SK-N-SH (cell line): ENCODE data around the gene TWNK. TPM values are rescaled to one million over a fixed set of nuclear protein-coding genes. Genes with fewer than 3 reads are reported as not detected.

Experiments
- CTCF ChIA-PET: fragments of 300-600, 350-600 bp; formaldehyde crosslinking; extraction: SDS; loops from one replicate; lab custom pipeline; 2021; lab: Yijun Ruan, JAX
- POLR2A ChIA-PET: fragments of 350-600 bp; sonication (Branson Sonifier 250); formaldehyde crosslinking; extraction: SDS; loops from one replicate; lab custom pipeline; 2020; ENCODE audit warnings: antibody characterized with exemption, inconsistent platforms; lab: Yijun Ruan, JAX
- DNase-seq: peaks from one replicate; pipeline ENCODE4 v3.0.0; 2012
- H2AFZ ChIP-seq: fragments of 200-600 bp; sonication (generic); 2 replicates; pipeline ENCODE4 v1.8.1; 2016; ENCODE audit warnings: antibody characterized with exemption, mild to moderate bottlenecking, low read depth
- H3F3A ChIP-seq: fragments of 200-600 bp; sonication (generic); replicated peaks from 2 replicates; pipeline ENCODE3; 2016; ENCODE audit warnings: antibody characterized with exemption, mild to moderate bottlenecking; ENCODE audit not compliant: insufficient read depth
- H3K27ac ChIP-seq, 2 experiments: fragments of 200-500 bp in 1 of 2; fragments of 200-600 bp in 1 of 2; sonication (Bioruptor generic) in 1 of 2; sonication (generic), shearing (Covaris generic) in 1 of 2; 2 replicates each; pipeline versions ENCODE4 v1.5.1 to v1.6.1; 2014 to 2016; ENCODE audit warnings: low read depth in 2 of 2, inconsistent platforms in 1 of 2, low read length in 1 of 2, mild to moderate bottlenecking in 1 of 2, mixed read lengths in 1 of 2
- H3K27me3 ChIP-seq: fragments of 200-600 bp; sonication (generic), shearing (Covaris generic); 2 replicates; pipeline ENCODE4 v1.6.1; 2016; ENCODE audit warnings: mixed run types; ENCODE audit not compliant: insufficient read depth
- H3K36me3 ChIP-seq, 2 experiments: fragments of 200-500 bp in 1 of 2; fragments of 200-600 bp in 1 of 2; sonication (Bioruptor generic) in 1 of 2; sonication (generic) in 1 of 2; replicated peaks in 1 of 2; 2 replicates each; pipeline versions ENCODE3 to v1.5.1; 2014 to 2016; ENCODE audit warnings: low read length in 1 of 2, mild to moderate bottlenecking in 1 of 2; ENCODE audit not compliant: insufficient read depth in 2 of 2, control insufficient read depth in 1 of 2
- H3K4me1 ChIP-seq, 2 experiments: fragments of 200-500 bp in 1 of 2; fragments of 200-600 bp in 1 of 2; sonication (Bioruptor generic) in 1 of 2; sonication (generic), shearing (Covaris generic) in 1 of 2; 2 replicates each; pipeline versions ENCODE4 v1.5.1 to v1.6.1; 2014 to 2016; ENCODE audit warnings: low read depth in 1 of 2, low read length in 1 of 2, mixed run types in 1 of 2; ENCODE audit not compliant: insufficient read depth in 2 of 2, control insufficient read depth in 1 of 2
- H3K4me2 ChIP-seq: fragments of 200-600 bp; sonication (generic), shearing (Covaris generic); 2 replicates; pipeline ENCODE4 v1.6.1; 2017; ENCODE audit warnings: mixed run types
- H3K4me3 ChIP-seq, 2 experiments: fragments of 200-500 bp in 1 of 2; fragments of 200-600 bp in 1 of 2; sonication (Bioruptor generic) in 1 of 2; sonication (generic), shearing (Covaris generic) in 1 of 2; 2 replicates each; pipeline versions ENCODE4 v1.5.1 to v1.8.1; 2014 to 2016; ENCODE audit warnings: low read depth in 2 of 2, inconsistent platforms in 1 of 2, low read length in 1 of 2, mild to moderate bottlenecking in 1 of 2, mixed read lengths in 1 of 2, moderate library complexity in 1 of 2
- H3K79me2 ChIP-seq: fragments of 200-600 bp; sonication (generic); 2 replicates; pipeline ENCODE4 v1.8.1; 2017; ENCODE audit warnings: mild to moderate bottlenecking; ENCODE audit not compliant: insufficient read depth
- H3K9ac ChIP-seq: fragments of 200-600 bp; sonication (generic); 2 replicates; pipeline ENCODE4 v1.6.1; 2017; ENCODE audit warnings: mixed run types
- H3K9me2 ChIP-seq: fragments of 200-600 bp; sonication (generic); 2 replicates; pipeline ENCODE4 v1.6.1; 2017; ENCODE audit warnings: mixed run types
- H3K9me3 ChIP-seq: fragments of 200-600 bp; sonication (generic); 2 replicates; pipeline ENCODE4 v1.6.1; 2017; ENCODE audit warnings: mixed run types, mild to moderate bottlenecking, moderate library complexity
- H4K20me1 ChIP-seq: fragments of 200-600 bp; sonication (generic); 2 replicates; pipeline ENCODE4 v1.6.1; 2017; ENCODE audit warnings: mild to moderate bottlenecking, mixed run types; ENCODE audit not compliant: insufficient read depth
- CHD2 ChIP-seq: fragments of 150-350 bp; IDR thresholded peaks from 2 replicates; pipeline ENCODE4 v1.6.1; 2018; ENCODE audit warnings: low read length; ENCODE audit not compliant: partially characterized antibody
- FOXJ3 ChIP-seq: sonication (generic); formaldehyde crosslinking; IDR thresholded peaks from 2 replicates; pipeline ENCODE4 v1.5.1; 2020; ENCODE audit warnings: mild to moderate bottlenecking, missing genetic modification reagents
- GABPA ChIP-seq: IDR thresholded peaks from 2 replicates; pipeline ENCODE4 v1.4.0; 2012; ENCODE audit warnings: low read depth, mild to moderate bottlenecking
- NFIC ChIP-seq: IDR thresholded peaks from 2 replicates; pipeline ENCODE4 v1.4.0; 2012; ENCODE audit warnings: borderline replicate concordance
- POLR2AphosphoS5 ChIP-seq: IDR thresholded peaks from 2 replicates; pipeline ENCODE4 v1.6.1; 2012; ENCODE audit warnings: low read depth, low read length
- RAD21 ChIP-seq: IDR thresholded peaks from 2 replicates; pipeline ENCODE4 v1.6.1; 2012; ENCODE audit warnings: mild to moderate bottlenecking, low read length
- TAF1 ChIP-seq: IDR thresholded peaks from 2 replicates; pipeline ENCODE4 v1.6.1; 2012; ENCODE audit warnings: low read depth, mild to moderate bottlenecking, low read length, moderate library complexity, borderline replicate concordance
- WGBS: methylation state at CpG from one replicate; pipeline ENCODE4 v1.1.6; 2017; ENCODE audit warnings: low lambda C conversion rate; 5-methylcytosine and 5-hydroxymethylcytosine counted together
- polyA plus RNA-seq, 3 experiments: library from polyadenylated mRNA; depleted of rRNA; stranded (reverse); fragments of >200 nt; gene quantifications; 2 replicates each; pipeline ENCODE4 v1.2.3, GENCODE V29; 2012
- TF ChIP-seq, protein P1 (sequence below): IDR thresholded peaks from 2 replicates; pipeline ENCODE4 v1.4.0; 2012; ENCODE audit warnings: low read depth, borderline replicate concordance
- TF ChIP-seq, protein P2 (sequence below): IDR thresholded peaks from 2 replicates; pipeline ENCODE4 v1.4.0; 2012; ENCODE audit warnings: low read depth, borderline replicate concordance
- TF ChIP-seq, protein P3 (sequence below): IDR thresholded peaks from 2 replicates; pipeline ENCODE4 v1.4.0; 2012; ENCODE audit warnings: low read depth
- TF ChIP-seq, protein P4 (sequence below): IDR thresholded peaks from 2 replicates; pipeline ENCODE4 v1.6.1; 2012; ENCODE audit warnings: mild to moderate bottlenecking, low read depth, low read length, moderate library complexity
- TF ChIP-seq, protein P5 (sequence below): fragments of 150-350 bp; IDR thresholded peaks from 2 replicates; pipeline ENCODE4 v1.6.1; 2016; ENCODE audit warnings: mild to moderate bottlenecking, low read depth, low read length
- TF ChIP-seq, protein P6 (sequence below): fragments of 200-600 bp; sonication (generic); IDR thresholded peaks from 2 replicates; pipeline ENCODE4 v1.6.1; 2017; ENCODE audit warnings: antibody characterized with exemption, mild to moderate bottlenecking, moderate library complexity

The TWNK gene
- polyA plus RNA-seq, 1 of the 3 experiments (the other 2 are of a cell fraction), result 16.4 TPM

DNA sequence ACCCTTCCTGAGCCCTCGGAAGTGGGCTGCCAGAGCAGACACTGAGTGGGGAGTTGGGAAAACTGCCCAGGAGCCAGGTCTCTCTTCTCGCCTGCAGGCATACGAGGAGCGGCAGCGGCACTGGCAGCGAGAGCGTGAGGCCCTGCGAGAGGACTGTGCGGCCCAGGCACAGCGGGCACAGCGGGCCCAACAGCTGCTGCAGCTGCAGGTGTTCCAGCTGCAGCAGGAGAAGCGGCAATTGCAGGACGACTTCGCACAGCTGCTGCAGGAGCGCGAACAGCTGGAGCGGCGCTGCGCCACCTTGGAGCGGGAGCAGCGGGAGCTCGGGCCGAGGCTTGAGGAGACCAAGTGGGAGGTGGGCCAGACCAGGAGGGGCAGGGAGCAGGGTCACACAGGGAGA lies 18.0 kb downstream of the TWNK start:
- H3K9me2 ChIP-seq, result no peaks in the 10 kb centered on the region
- CTCF ChIA-PET, result interaction anchor here (3.1 to 24.5 kb wide), 2 partner anchors 11 kb away, joined by 15 to 443 read pairs; no protein-coding TSS in a partner anchor
- H3K4me2 ChIP-seq, result no peak overlapping the region
- H3K79me2 ChIP-seq, result peaks cover 43% of the 10 kb centered on the region
- H2AFZ ChIP-seq, result no peak overlapping the region
- no peak for DNase-seq
- peaks cover 18% of the 10 kb centered on the region for H3F3A ChIP-seq
- peaks cover 37% of the 10 kb centered on the region for H4K20me1 ChIP-seq
- TF ChIP-seq RAD21, result no peak
- no peak for TF ChIP-seq FOXJ3 (CRISPR knock-in tag)
- TF ChIP-seq, protein P1, sequence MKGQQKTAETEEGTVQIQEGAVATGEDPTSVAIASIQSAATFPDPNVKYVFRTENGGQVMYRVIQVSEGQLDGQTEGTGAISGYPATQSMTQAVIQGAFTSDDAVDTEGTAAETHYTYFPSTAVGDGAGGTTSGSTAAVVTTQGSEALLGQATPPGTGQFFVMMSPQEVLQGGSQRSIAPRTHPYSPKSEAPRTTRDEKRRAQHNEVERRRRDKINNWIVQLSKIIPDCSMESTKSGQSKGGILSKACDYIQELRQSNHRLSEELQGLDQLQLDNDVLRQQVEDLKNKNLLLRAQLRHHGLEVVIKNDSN, result no peak
- TF ChIP-seq TAF1, result no peak
- TF ChIP-seq, protein P2, sequence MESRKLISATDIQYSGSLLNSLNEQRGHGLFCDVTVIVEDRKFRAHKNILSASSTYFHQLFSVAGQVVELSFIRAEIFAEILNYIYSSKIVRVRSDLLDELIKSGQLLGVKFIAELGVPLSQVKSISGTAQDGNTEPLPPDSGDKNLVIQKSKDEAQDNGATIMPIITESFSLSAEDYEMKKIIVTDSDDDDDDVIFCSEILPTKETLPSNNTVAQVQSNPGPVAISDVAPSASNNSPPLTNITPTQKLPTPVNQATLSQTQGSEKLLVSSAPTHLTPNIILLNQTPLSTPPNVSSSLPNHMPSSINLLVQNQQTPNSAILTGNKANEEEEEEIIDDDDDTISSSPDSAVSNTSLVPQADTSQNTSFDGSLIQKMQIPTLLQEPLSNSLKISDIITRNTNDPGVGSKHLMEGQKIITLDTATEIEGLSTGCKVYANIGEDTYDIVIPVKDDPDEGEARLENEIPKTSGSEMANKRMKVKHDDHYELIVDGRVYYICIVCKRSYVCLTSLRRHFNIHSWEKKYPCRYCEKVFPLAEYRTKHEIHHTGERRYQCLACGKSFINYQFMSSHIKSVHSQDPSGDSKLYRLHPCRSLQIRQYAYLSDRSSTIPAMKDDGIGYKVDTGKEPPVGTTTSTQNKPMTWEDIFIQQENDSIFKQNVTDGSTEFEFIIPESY, result no peak
- TF ChIP-seq POLR2AphosphoS5, result no peak
- TF ChIP-seq, protein P3, sequence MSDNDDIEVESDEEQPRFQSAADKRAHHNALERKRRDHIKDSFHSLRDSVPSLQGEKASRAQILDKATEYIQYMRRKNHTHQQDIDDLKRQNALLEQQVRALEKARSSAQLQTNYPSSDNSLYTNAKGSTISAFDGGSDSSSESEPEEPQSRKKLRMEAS, result no peak
- TF ChIP-seq CHD2, result no peak
- TF ChIP-seq GABPA, result no peak
- TF ChIP-seq, protein P4, sequence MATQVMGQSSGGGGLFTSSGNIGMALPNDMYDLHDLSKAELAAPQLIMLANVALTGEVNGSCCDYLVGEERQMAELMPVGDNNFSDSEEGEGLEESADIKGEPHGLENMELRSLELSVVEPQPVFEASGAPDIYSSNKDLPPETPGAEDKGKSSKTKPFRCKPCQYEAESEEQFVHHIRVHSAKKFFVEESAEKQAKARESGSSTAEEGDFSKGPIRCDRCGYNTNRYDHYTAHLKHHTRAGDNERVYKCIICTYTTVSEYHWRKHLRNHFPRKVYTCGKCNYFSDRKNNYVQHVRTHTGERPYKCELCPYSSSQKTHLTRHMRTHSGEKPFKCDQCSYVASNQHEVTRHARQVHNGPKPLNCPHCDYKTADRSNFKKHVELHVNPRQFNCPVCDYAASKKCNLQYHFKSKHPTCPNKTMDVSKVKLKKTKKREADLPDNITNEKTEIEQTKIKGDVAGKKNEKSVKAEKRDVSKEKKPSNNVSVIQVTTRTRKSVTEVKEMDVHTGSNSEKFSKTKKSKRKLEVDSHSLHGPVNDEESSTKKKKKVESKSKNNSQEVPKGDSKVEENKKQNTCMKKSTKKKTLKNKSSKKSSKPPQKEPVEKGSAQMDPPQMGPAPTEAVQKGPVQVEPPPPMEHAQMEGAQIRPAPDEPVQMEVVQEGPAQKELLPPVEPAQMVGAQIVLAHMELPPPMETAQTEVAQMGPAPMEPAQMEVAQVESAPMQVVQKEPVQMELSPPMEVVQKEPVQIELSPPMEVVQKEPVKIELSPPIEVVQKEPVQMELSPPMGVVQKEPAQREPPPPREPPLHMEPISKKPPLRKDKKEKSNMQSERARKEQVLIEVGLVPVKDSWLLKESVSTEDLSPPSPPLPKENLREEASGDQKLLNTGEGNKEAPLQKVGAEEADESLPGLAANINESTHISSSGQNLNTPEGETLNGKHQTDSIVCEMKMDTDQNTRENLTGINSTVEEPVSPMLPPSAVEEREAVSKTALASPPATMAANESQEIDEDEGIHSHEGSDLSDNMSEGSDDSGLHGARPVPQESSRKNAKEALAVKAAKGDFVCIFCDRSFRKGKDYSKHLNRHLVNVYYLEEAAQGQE, result no peak
- TF ChIP-seq NFIC, result no peak
- TF ChIP-seq, protein P5, sequence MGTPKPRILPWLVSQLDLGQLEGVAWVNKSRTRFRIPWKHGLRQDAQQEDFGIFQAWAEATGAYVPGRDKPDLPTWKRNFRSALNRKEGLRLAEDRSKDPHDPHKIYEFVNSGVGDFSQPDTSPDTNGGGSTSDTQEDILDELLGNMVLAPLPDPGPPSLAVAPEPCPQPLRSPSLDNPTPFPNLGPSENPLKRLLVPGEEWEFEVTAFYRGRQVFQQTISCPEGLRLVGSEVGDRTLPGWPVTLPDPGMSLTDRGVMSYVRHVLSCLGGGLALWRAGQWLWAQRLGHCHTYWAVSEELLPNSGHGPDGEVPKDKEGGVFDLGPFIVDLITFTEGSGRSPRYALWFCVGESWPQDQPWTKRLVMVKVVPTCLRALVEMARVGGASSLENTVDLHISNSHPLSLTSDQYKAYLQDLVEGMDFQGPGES, result no peak
- TF ChIP-seq, protein P6, sequence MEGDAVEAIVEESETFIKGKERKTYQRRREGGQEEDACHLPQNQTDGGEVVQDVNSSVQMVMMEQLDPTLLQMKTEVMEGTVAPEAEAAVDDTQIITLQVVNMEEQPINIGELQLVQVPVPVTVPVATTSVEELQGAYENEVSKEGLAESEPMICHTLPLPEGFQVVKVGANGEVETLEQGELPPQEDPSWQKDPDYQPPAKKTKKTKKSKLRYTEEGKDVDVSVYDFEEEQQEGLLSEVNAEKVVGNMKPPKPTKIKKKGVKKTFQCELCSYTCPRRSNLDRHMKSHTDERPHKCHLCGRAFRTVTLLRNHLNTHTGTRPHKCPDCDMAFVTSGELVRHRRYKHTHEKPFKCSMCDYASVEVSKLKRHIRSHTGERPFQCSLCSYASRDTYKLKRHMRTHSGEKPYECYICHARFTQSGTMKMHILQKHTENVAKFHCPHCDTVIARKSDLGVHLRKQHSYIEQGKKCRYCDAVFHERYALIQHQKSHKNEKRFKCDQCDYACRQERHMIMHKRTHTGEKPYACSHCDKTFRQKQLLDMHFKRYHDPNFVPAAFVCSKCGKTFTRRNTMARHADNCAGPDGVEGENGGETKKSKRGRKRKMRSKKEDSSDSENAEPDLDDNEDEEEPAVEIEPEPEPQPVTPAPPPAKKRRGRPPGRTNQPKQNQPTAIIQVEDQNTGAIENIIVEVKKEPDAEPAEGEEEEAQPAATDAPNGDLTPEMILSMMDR, result no peak
- H3K9ac ChIP-seq, result no peak overlapping the region
- H3K4me1 ChIP-seq, result peaks cover 16 to 39% of the 10 kb centered on the region in 2 experiments; a peak in 3 of 4 replicates
- POLR2A ChIA-PET, result no interaction called here
- no peak overlapping the region for H3K27ac ChIP-seq
- H3K4me3 ChIP-seq, result no peak overlapping the region
- H3K36me3 ChIP-seq, result peaks cover 38 to 48% of the 10 kb centered on the region in 2 experiments
- no peaks in the 10 kb centered on the region for H3K9me3 ChIP-seq
- no peaks in the 10 kb centered on the region for H3K27me3 ChIP-seq
- WGBS, result 98% methylated on average over 22 of the region's 23 CpGs
